ENCODE measurements around the gene TSEN34.
"Not testable (repeated sequence)": the region's sequence is repeated elsewhere in the genome, so short reads cannot be mapped to it uniquely, and the experiment has no call there.

Gene TSEN34

DNA sequence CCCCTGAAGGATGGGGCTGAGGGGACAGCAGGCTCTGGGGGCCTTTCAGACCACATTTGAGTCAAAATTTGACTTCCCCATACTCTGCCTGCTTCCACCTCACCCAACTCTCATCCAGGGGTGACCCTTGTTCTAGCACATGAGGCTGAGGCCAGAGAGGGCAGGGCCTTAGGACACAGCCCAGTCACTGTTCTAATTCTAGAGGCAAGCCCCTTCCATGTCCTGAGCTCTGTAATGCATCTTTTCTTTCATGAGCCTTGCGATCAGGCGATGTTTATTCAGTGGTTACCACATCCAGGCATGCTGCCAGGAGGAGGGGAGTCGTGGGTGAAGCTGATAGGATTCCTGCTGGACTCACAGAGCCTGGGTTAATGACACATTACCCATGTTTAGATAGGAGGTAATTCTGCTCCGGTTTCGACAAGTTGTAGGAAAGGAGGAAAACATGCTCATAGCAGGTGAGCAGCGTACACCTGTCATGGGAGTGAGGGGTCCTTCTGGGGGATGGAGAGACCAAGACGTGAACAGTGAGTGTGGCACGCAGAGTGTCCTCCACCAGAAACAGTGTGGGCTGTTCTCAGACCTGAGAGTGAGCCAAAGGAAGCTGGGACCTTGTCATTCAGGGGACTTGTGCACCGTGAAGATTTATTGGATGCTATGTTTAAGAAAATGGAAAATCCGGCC, 18.8 kb downstream of the TSEN34 start:
- DNase-seq: peak; percentile 76

DNA sequence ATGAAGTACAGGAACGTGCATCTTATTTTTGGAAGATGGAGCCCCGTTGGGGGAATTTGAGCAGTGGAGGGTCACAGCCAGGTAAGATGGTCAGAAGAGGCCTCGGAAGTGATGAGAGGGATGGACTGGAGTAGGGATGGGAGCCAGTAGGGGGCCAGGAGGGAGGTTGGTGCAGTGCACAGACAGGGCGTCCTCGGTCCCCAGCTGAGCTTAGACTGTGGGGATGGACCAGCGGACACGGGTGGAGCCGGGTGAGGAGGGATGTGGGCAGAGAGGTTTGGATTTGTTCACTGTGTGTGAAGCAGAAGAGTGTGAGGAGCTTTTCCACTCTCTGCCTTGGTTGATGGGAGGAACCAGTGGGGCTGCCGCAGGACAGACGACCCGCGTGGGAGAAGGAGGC, 20.1 kb downstream of the TSEN34 start:
- no peak for DNase-seq

- not testable (repeated sequence) for DNase-seq
Observed at GRCh38 chr19:54214217-54214616, 23.1 kb downstream of the TSEN34 start.

- DNase-seq: not testable (repeated sequence)
Observed at GRCh38 chr19:54214734-54215133, 23.6 kb downstream of the TSEN34 start.

- DNase-seq: no peak
Observed at GRCh38 chr19:54216869-54217268, 25.8 kb downstream of the TSEN34 start.

GRCh38 chr19:54217517-54218247, 26.6 kb downstream of the TSEN34 start:
- not testable (repeated sequence) for DNase-seq

DNA sequence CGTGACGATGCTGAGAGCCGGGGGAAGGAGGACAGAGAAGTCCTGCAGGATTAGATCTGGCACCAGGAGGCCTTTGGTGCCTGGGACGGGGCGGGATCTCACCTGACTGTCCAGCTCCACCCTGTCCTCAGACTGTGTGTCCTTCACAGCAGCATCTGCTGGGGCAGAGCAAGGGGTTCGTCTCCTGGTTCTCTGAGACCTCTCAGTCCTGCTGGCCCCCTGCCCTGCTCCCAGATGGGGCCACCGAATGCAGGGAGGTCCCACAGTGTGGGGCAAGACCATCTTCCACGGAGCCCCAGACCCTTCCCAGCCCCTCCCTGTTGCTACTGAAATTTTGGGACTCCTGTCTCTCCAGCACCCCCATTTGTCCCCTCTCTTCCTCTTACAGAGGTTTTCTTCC, 27.2 kb downstream of the TSEN34 start:
- DNase-seq: no peak

DNA sequence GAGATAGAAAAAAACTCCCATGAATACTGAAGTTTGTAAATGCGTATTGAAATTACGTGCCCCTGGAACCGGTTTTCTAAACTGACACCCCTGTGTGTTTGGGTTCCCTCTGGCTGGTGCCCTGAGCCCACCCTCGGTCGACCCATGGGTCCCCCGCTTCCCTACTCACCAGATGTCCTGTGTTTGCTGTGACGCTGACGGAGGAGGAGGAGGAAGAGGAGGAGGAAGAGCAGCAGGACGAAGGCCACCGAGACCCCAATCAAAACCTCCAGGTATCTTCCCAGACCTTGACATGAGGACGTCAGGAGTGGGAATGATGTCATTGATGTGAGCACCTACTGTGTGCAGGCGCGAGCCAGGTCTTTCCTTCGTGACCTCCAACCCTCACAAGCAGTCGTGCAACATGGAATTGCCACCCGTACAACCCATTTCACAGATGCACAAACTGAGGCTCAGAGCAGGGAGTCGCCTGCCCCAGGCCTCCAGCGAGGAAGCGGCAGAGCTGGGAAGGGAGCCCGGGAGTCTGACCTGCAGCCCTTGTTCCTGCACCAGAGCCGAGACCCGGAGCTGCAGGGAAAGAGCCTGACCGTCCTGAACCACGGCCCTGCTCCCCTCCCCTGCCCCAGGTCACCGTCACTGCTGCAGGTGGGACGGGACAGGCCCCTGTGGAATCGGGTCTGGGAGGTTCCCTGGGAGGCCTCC, 28.0 kb downstream of the TSEN34 start:
- no peak for DNase-seq

DNA sequence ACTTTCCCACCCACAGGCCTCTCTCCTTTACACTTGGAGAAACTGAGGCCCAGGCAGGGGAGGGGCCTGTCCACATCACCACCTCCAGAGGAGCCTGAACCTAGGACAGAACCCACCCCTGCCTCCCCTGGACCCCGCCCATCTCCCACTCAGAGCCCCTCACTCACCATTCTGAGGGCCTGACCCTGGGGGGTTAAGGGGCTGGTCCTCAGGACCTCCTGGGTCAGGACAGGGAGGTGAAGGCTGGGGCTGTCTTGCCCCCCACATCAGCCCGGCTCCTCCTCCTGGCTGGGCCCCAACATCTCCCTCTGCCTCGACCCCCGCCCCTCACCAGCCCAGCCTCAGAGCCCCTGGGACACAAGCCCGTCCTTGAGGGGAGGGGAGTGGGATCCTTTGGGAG, 28.6 kb downstream of the TSEN34 start:
- DNase-seq: not testable (repeated sequence)

- DNase-seq: not testable (repeated sequence)
Observed at GRCh38 chr19:54221947-54222346, 30.8 kb downstream of the TSEN34 start.

DNA sequence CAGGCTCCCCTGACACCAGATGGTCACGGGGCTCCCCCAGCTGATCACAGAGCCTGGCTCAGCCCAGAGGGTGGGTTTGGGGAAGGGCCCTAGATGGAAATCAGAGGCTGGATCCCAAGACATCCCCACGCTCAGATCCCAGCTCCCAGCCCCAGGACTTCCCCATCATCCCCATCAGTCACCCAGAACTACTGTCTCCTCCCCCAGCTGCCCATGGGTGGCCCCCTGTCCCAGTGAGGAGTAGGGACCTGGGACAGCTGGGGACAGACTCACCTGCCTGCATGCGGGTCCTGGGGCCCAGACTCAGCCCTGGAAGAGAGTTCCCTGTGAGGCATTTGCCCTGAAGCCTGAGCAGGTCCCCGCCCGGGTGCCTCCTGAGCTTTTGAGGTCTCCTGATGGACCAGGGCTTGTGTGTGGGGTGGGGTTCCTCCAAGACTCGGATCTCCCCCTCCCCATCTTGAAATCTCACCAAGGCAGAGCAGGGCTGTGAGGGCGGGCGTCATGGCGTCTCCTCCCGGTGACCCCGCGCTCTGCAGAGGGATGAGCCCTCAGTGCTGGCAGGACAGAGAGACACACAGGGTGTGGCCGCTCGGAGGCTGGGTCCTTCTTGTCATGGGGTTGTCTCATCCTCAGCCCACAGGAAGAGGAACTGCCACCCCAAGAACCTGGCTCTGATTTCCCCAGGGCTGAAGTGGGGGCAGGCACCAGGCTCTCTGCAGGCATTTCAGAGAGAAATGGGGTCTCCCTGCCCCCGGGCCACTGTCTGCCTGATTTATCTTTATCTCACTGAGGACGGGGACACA, 31.6 kb downstream of the TSEN34 start, which contains the start of gene LILRB3:
Gene LILRB3 (minus strand): TSS at position 534 of the 803 bp plus-strand sequence. CDS start 31 bp downstream, at position 503.
- not testable (repeated sequence) for DNase-seq

- DNase-seq: not testable (repeated sequence)
Observed at GRCh38 chr19:54223277-54223936, 32.3 kb downstream of the TSEN34 start.

DNA sequence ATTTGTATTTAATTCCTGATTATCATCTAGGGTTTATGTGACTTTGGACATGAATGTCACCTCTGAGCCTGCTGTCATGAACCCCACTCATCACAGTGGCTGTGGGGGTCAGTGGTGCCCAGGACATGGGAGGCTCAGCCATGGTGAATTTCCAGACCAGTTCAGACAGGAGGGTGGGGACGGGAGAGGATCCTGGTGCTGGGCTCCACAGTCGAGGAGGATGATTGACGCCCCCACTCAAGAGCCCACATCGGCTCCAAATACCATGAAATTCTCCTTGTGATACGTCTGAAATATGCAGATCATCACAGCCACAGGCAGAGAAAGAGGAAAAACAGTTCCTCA, 32.8 kb downstream of the TSEN34 start:
- DNase-seq: not testable (repeated sequence)

DNA sequence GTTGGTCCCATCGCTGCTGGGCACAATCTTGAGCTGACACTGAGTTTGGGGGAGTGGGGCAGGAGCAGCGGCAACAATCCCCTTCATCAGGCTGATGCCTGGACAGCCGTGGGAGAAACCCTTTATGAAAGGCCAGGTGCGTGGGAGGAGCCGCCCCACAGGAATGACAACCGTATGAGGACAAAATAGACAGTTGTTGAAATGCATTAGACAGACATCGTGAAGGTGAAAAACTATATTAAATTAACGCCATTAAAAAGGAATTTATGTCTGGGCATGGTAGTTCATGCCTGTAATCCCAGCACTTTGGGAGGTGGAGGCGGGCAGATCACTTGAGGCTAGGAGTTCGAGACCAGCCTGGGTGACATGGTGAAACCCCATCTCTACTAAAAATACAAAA, 33.5 kb downstream of the TSEN34 start:
- DNase-seq: not testable (repeated sequence)

DNA sequence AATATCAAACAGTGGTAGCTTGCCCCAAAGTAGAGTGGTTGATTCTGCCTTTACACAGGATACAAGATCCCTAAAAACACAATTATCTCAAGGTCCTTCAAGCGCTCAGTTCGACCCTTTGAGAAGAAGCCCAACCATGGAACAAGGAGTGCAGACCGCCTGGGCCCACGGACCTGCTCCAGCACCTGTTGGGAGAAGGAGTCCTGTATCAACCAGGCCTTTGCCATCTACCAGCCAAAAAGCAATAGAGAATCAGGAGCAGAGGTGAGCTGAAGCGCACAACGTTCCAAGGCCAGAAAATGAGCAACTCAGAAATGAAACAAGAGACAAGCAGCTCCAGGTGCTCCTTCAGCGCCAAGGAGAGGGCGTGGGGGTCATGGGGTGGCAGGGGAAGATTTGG, 38.0 kb downstream of the TSEN34 start:
- no peak for DNase-seq

- DNase-seq: no peak
Observed at GRCh38 chr19:54230031-54230430, 38.9 kb downstream of the TSEN34 start.

DNA sequence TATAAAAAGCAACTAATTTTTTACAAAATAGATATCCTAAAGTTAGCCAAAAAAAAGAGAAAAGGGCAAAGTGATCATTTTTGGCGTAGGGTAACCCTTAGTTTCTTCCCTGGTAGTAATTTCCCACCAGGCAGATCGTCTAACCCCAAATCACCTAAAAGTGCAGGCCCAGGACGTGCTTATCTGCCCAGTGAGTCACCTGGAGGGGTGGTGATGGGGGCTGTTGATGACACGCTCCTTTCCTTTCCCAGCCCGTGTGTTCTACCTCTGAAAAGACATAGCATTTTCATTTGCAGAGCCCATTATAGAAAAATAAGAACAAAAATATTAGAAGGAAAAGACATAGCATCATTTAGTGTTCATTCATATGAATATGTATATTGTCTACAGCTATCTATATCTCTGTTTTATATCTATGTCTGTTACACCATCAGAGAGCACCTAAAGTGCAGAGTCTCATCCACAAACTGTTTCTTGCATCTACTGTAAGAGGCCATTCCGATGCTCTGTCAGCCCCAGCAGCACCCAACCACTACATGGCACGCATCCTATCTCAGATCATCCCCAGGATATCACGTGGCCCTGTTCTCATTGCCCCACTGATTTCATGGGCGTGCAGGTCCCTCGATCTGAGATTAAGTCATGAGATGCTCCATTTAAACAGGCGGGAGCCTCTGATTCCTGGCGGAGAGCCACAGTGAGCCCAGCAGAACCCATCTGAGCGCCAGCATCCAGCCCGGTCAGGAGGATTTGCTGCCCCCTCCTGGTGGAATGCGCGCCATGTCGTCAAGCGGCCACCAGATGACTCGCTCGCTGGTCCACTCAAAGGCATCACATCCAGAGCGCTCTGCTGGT, 40.2 kb downstream of the TSEN34 start:
- DNase-seq: no peak

DNA sequence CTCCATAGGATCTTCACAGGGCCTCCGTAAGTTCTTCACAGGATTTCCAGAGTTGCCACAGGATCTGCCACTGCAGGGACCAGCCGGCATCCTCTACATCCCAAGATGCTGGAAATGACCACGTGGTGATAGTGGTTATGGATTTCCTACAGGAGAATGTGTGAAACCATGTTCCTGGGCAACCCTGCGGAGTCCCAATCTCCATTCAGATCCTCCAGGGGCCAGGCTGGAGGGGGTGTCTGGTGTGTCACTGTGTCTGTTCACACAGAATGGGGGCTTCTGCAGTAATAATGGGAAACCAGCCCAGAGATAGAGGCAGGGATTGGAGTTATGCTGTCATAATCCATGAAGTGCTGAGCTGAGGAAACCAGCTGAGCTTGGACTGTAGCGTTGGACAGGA, 42.8 kb downstream of the TSEN34 start:
- DNase-seq: no peak

DNA sequence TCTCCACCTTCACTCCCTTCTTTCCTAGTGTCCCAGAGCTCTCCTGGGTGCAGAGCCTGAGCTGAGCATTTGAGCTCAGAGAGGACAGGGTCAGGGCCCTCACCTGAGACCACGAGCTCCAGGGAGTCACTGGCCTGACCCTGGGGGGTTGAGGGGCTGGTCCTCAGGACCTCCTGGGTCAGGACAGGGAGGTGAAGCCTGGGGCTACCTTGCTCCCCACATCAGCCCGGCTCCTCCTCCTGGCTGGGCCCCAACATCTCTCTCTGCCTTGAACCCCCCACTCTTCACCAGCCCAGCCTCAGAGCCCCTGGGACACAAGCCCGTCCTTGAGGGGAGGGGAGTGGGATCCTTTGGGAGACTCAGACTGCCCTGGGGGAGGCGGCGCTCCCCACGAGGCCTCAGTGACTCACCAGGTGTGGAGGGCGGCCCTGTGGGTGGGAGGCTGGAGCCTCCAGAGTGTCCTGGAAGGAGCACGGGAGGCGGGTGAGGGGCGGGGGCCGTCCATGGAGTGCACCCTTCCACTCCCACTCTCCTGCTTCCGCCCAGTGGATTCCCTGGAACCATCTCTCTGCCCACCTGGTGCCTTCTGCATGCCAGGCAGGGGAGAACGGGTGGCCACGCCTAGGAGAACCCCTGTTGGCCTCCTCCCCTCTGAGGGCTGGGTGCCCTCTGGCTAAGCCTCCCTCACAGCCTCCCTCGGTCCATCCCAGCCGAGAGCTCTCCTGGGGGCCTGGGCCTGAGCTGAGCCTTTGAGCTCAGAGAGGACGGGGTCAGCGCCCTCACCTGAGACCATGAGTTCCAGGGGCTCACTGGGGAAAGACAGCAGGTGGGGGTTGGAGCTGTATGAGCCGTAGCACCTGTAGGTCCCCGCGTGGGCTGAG, 48.6 kb downstream of the TSEN34 start:
- not testable (repeated sequence) for DNase-seq
